ENCODE results near the gene TMEM9. TPM values are rescaled to one million over a fixed set of nuclear protein-coding genes. Genes with fewer than 3 reads are reported as not detected.

TMEM9 gene
- total RNA-seq, 1 experiment from 2014 or later = 69.7 TPM

DNA sequence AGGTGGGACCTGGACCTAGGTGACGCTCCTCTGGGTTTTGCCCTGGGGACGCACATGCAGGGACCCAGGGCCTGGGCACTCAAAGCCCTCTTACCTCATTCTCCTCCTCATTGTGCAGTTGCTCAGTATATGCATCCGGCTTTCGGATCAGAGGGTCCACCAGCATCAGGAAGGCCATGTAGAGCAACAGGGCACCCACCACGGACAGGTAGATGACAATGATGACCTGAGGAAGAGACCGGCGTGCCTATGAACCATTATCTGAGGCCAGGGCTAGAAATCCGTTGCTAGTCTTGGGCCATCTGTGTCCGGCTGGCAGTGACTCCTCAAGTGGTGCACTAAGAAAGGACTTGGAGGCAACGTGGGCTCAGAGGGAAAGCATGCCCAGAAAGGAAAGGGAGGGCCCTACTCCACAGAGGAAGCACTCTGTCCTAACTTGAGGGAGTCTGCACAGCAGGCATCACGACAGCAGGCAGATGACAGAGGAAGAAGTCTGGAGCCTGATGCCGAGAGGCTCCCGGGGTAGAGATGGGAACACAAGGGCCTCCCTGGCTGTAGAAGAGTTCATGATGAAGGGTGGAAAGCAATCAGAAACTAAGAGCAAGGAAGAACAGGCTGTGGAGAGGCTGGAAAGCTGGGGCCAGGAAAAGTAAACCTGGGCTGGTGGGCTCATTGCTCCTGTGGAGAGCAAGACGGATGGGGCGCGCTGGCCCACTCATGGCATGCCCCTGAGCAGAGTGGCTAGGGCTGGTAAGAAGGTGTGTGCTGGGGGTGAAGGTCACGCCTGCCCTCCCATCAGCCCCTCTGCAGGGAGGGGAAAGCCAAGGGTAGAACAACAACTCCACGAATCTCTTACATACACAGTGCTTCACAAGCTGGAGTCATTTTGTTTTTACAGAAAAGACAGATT lies 10.3 kb downstream of the TMEM9 start:
- ChIA-PET POLR2A (ENCODE audit: low non-redundant PET) (no interaction called here), CTCF (no interaction called here)
- Histone ChIP-seq H3K27me3 (replicated peaks; ENCODE audit: insufficient read depth, low read depth, low read length, poor library complexity) (no peaks in the 10 kb centered on the region), H3K4me3 (ENCODE audit: low read depth, low read length, poor library complexity, severe bottlenecking) (no peak overlapping the region), H3K4me1 (ENCODE audit: insufficient read depth, low read length, poor library complexity, severe bottlenecking) (peaks cover 5% of the 10 kb centered on the region), H3K9me3 (ENCODE audit: low read depth, low read length, poor library complexity, severe bottlenecking) (no peaks in the 10 kb centered on the region), H3K27ac (ENCODE audit: low read depth, low read length, poor library complexity, severe bottlenecking) (no peak overlapping the region), H3K36me3 (ENCODE audit: insufficient read depth, low read length, poor library complexity, severe bottlenecking) (peaks cover 63% of the 10 kb centered on the region)
- intact Hi-C loops (cut with micrococcal nuclease; ENCODE audit: unreplicated experiment) = no loop called here
- TF ChIP-seq, protein P1, sequence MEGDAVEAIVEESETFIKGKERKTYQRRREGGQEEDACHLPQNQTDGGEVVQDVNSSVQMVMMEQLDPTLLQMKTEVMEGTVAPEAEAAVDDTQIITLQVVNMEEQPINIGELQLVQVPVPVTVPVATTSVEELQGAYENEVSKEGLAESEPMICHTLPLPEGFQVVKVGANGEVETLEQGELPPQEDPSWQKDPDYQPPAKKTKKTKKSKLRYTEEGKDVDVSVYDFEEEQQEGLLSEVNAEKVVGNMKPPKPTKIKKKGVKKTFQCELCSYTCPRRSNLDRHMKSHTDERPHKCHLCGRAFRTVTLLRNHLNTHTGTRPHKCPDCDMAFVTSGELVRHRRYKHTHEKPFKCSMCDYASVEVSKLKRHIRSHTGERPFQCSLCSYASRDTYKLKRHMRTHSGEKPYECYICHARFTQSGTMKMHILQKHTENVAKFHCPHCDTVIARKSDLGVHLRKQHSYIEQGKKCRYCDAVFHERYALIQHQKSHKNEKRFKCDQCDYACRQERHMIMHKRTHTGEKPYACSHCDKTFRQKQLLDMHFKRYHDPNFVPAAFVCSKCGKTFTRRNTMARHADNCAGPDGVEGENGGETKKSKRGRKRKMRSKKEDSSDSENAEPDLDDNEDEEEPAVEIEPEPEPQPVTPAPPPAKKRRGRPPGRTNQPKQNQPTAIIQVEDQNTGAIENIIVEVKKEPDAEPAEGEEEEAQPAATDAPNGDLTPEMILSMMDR (conservative IDR thresholded peaks at IDR 0.05; ENCODE audit: low read depth, low read length) = no peak
- no peak for TF ChIP-seq EZH2 (IDR thresholded peaks at IDR 0.05; ENCODE audit: borderline replicate concordance, low read depth, low read length, poor library complexity, severe bottlenecking)
- no peak for DNase-seq (ENCODE audit: low spot score)
- BruUV-seq (replicated peaks) = no TSS peak

GRCh38 chr1:201142849-201143725 lies 11.2 kb downstream of the TMEM9 start:
- H3K36me3 ChIP-seq (ENCODE audit: insufficient read depth, low read length, poor library complexity, severe bottlenecking) = peaks cover 55% of the 10 kb centered on the region
- ChIA-PET CTCF (no interaction called here), POLR2A (ENCODE audit: low non-redundant PET) (no interaction called here)
- H3K4me1 ChIP-seq (ENCODE audit: insufficient read depth, low read length, poor library complexity, severe bottlenecking) = peaks cover 5% of the 10 kb centered on the region
- no peaks in the 10 kb centered on the region for H3K9me3 ChIP-seq (ENCODE audit: low read depth, low read length, poor library complexity, severe bottlenecking)
- intact Hi-C loops (cut with micrococcal nuclease; ENCODE audit: unreplicated experiment) = no loop called here
- TF ChIP-seq EZH2 (IDR thresholded peaks at IDR 0.05; ENCODE audit: borderline replicate concordance, low read depth, low read length, poor library complexity, severe bottlenecking) = no peak
- TF ChIP-seq, protein P1 (conservative IDR thresholded peaks at IDR 0.05; ENCODE audit: low read depth, low read length) = no peak
- no peaks in the 10 kb centered on the region for H3K27me3 ChIP-seq (replicated peaks; ENCODE audit: insufficient read depth, low read depth, low read length, poor library complexity)
- no peak for DNase-seq (ENCODE audit: low spot score)
- no TSS peak for BruUV-seq (replicated peaks)
- no peak overlapping the region for H3K27ac ChIP-seq (ENCODE audit: low read depth, low read length, poor library complexity, severe bottlenecking)
- no peak overlapping the region for H3K4me3 ChIP-seq (ENCODE audit: low read depth, low read length, poor library complexity, severe bottlenecking)

DNA sequence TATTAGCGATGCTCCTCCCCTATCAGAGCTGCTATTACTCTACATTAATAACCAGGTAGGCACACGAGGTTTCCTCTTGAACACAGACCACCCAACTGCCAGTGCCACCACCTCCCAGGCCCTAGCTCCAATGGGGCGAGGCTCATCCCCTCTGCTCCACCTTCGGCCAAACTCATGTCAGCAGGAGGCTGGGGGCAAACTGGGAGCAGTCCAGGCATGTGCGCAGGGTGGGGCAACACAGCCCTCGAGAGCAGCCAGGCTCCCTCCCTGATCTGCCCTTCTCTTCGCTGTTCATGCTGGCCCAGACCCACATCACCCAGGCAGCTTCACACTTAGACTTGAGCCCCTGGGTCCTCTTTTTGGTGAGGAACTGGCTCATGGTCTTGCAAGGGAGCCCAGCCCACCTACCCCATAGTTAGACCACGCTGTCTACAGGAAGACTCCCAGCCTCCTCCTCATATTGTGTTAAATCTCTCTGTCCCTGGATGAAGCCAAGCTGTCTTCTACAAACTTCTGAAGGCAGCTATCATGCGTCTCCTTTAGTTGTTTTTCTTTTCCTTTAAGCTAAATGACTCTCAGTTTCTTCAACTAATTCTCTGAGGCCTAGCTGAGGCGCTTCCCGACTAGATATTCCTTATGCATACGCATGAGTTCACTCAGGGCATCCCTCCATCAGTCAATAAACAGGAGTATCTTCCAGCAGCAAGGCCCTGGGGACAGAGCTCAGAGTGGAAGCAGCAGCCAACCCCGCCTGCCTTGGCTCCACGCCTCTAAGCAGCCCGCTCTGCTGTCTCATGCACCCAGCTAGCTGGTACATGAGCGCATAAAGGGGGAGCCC lies 12.0 kb downstream of the TMEM9 start:
- peaks cover 5% of the 10 kb centered on the region for H3K4me1 ChIP-seq (ENCODE audit: insufficient read depth, low read length, poor library complexity, severe bottlenecking)
- intact Hi-C loops (cut with micrococcal nuclease; ENCODE audit: unreplicated experiment) = no loop called here

More for the DNA sequence above, 12.0 kb downstream of the TMEM9 start:
- BruUV-seq (replicated peaks) = no TSS peak
- ChIA-PET POLR2A (ENCODE audit: low non-redundant PET) (no interaction called here), CTCF (no interaction called here)
- Histone ChIP-seq H3K9me3 (ENCODE audit: low read depth, low read length, poor library complexity, severe bottlenecking) (no peaks in the 10 kb centered on the region), H3K4me3 (ENCODE audit: low read depth, low read length, poor library complexity, severe bottlenecking) (no peak overlapping the region), H3K36me3 (ENCODE audit: insufficient read depth, low read length, poor library complexity, severe bottlenecking) (peaks cover 55% of the 10 kb centered on the region), H3K27me3 (replicated peaks; ENCODE audit: insufficient read depth, low read depth, low read length, poor library complexity) (no peaks in the 10 kb centered on the region), H3K27ac (ENCODE audit: low read depth, low read length, poor library complexity, severe bottlenecking) (no peak overlapping the region)
- TF ChIP-seq EZH2 (IDR thresholded peaks at IDR 0.05; ENCODE audit: borderline replicate concordance, low read depth, low read length, poor library complexity, severe bottlenecking) = no peak
- TF ChIP-seq, protein P1 (conservative IDR thresholded peaks at IDR 0.05; ENCODE audit: low read depth, low read length) = no peak
- DNase-seq (ENCODE audit: low spot score) = no peak

Measured in A673 (cell line).